HUDEP-2 (cell line): Measurements from ENCODE around the gene ZNF467.

Experiments
- DNase-seq, 76 experiments: peaks; one replicate each; lab custom pipeline; 2025; ENCODE audit not compliant: unreplicated experiment in 76 of 76; lab: John Stamatoyannopoulos, UW

ZNF467 gene

GRCh38 chr7:149716932-149717307, 56.5 kb downstream of the ZNF467 start:
- DNase-seq, result no peak

GRCh38 chr7:149716007-149716931, 57.1 kb downstream of the ZNF467 start:
- DNase-seq, result no peak

GRCh38 chr7:149715476-149715875, 57.9 kb downstream of the ZNF467 start:
- no peak for DNase-seq

GRCh38 chr7:149714910-149715471, 58.4 kb downstream of the ZNF467 start:
- DNase-seq, result no peak
